ENCODE data around the gene UTRN.

Gene UTRN

GRCh38 chr6:144314562-144314961 lies 29.4 kb downstream of the UTRN start:
- DNase-seq: no peak

- DNase-seq: no peak
Observed at GRCh38 chr6:144315226-144315980, 30.3 kb downstream of the UTRN start.

GRCh38 chr6:144315981-144316861 lies 31.1 kb downstream of the UTRN start:
- DNase-seq: no peak

GRCh38 chr6:144316862-144317195 lies 31.7 kb downstream of the UTRN start:
- DNase-seq: no peak

- DNase-seq: no peak
Observed at GRCh38 chr6:144317736-144318135, 32.6 kb downstream of the UTRN start.

GRCh38 chr6:144319211-144319610 lies 34.1 kb downstream of the UTRN start:
- DNase-seq: no peak

GRCh38 chr6:144320741-144321140 lies 35.6 kb downstream of the UTRN start:
- DNase-seq: no peak

GRCh38 chr6:144321839-144322591 lies 36.9 kb downstream of the UTRN start:
- no peak for DNase-seq

- no peak for DNase-seq
Observed at GRCh38 chr6:144325232-144325631, 40.1 kb downstream of the UTRN start.

GRCh38 chr6:144326393-144326792 lies 41.3 kb downstream of the UTRN start:
- DNase-seq: no peak

- DNase-seq: no peak
Observed at GRCh38 chr6:144327081-144327480, 41.9 kb downstream of the UTRN start.

- DNase-seq: no peak
Observed at GRCh38 chr6:144330017-144330987, 45.2 kb downstream of the UTRN start.

GRCh38 chr6:144331491-144331969 lies 46.4 kb downstream of the UTRN start:
- no peak for DNase-seq

GRCh38 chr6:144332177-144332576 lies 47.0 kb downstream of the UTRN start:
- no peak for DNase-seq

GRCh38 chr6:144334150-144334708 lies 49.1 kb downstream of the UTRN start:
- peak; percentile 74 for DNase-seq

Measured in stimulated activated CD8-positive, alpha-beta memory T cell treated with anti-CD3 and anti-CD28 coated beads, Interleukin-4, amount 100 ng/mL, for 48 hours (primary cell).